OCI-LY1 (cell line): Measurements from ENCODE around the gene TECTB.

Source experiments
- CTCF ChIP-seq: fragments of 200-600 bp; sonication (generic), shearing (Covaris generic); IDR thresholded peaks from 2 replicates; pipeline ENCODE4 v1.5.1; 2017; ENCODE audit warnings: mild to moderate bottlenecking, antibody characterized with exemption, low read length, moderate library complexity, mixed read lengths
- EZH2 ChIP-seq: fragments of 200-600 bp; sonication (generic), shearing (Covaris generic); IDR thresholded peaks from 2 replicates; pipeline ENCODE4 v1.8.0; 2017; ENCODE audit warnings: borderline replicate concordance, mixed run types, mild to moderate bottlenecking, antibody characterized with exemption, low read length, moderate library complexity, mixed read lengths

GRCh38 chr10:112313911-112314310 lies 30.7 kb downstream of the TECTB start:
- TF ChIP-seq CTCF (no peak), EZH2 (no peak)
